Measurements from ENCODE around the gene DDX5. TPM values are rescaled to one million over a fixed set of nuclear protein-coding genes. Genes with fewer than 3 reads are reported as not detected.

DDX5 gene
- 1,000 to 10,000 TPM; 1,033 to 1,200 (median 1,184) TPM for total RNA-seq

DNA sequence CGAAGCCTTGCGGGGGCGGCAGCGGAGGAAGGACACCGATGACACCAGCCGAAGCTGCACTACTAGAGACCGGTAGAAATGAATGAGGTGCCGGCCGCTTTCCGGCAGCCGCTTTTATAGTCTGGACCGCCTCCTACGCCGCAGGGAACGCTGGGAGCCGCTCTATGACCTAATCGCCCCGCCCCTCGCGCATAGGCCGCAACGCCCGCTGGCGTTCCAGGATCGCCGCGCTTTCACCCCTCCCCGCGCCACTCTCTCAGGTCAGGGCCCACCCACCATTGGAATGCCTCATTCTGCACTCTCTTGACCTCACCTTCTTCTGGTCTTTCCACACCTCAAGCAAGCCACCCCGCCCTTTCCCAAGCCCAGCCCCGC is at the start of gene DDX5:
Gene DDX5, minus strand, starts transcription at position 89 of the 375 bp plus-strand sequence. CDS start 170 bp downstream, outside the sequence.
- H3K27me3 Mint-ChIP-seq (ENCODE audit: low read depth), result no peaks in the 10 kb centered on the region
- peak; percentile 99 for DNase-seq
- H3K4me3 Mint-ChIP-seq, result peak within 1 kb of the TSS; percentile 100
- ATAC-seq, result peak; percentile 69 to 71
- peaks cover 52% of the 10 kb centered on the region for H3K36me3 Mint-ChIP-seq (ENCODE audit: insufficient read depth)
- H3K4me1 Mint-ChIP-seq (ENCODE audit: low read depth), result peaks cover 54% of the 10 kb centered on the region
- no peaks in the 10 kb centered on the region for H3K9me3 Mint-ChIP-seq

DNA sequence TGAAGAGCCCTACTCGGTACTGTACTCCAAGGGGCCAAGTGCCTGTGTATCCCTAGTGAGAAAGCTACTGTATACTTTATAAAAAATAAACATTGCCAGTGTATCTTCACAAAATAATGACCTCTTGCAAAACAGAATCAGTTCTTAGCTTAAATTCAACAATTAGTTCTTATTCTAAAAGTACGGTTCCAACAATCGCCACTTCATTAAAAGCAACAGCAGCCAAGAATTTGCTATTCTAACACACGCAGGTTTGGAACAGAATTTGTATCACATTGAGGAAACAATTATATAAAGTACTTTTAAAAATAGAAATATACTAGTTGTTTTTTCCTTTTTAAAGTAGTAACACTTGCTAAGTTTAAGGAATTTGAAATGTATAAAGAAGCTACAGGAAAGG is 49.2 kb upstream of the DDX5 start:
- Mint-ChIP-seq H3K36me3 (ENCODE audit: insufficient read depth) (peaks cover 27% of the 10 kb centered on the region), H3K27me3 (ENCODE audit: low read depth) (no peaks in the 10 kb centered on the region), H3K4me3 (no peak overlapping the region), H3K9me3 (no peaks in the 10 kb centered on the region), H3K4me1 (ENCODE audit: low read depth) (no peaks in the 10 kb centered on the region)
- DNase-seq (no peak), ATAC-seq (no peak)

DNA sequence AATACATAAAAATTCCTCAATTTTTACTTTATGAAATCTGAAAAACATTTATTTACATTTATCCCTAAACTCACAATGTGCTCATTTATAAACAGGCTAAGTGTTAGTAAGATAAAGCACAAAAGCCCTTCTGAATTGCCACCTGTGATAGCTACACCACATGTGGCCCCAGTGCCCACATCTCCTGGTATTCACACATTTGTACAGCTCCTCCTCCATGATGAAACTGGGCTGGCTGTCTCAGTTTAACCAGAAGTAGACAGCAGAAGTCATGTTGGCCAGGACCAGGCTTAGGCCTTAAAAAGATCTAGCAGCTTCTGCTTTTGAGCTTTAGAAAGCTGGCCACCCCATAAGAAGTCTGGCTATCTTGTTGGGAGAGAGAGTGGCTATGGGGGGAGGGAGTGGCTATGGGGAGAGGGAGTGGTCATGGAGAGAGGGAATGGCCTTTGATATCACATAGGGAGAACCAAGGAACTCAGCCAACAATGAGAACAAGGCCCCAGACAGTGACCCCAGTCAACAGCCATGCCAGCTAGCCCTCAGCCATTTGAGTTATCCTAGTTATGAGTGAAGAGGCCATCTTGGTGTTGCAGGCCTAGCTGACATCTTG is 48.0 kb upstream of the DDX5 start:
- Mint-ChIP-seq H3K9me3 (no peaks in the 10 kb centered on the region), H3K27me3 (ENCODE audit: low read depth) (no peaks in the 10 kb centered on the region), H3K36me3 (ENCODE audit: insufficient read depth) (peaks cover 26% of the 10 kb centered on the region), H3K4me3 (no peak overlapping the region), H3K4me1 (ENCODE audit: low read depth) (no peaks in the 10 kb centered on the region)
- ATAC-seq, result no peak
- DNase-seq, result no peak

DNA sequence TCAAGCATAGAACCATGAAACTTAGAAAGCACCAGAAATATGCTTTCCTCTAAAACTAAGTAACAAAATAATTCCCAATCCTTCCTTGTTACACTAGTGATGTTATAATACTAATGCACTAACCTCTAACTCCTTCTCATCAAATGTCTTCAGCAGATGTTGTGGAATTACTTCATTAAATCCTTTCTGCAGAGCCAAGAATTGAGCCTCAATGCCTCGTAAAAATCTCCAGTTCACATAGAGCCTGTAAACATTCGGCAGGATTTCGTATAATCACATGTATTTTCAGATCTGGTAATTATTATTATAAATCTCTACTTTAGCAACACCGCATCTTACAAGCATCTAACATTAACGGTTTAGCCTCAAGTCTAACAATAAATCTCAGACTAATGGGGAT is 45.4 kb upstream of the DDX5 start:
- no peak for ATAC-seq
- H3K4me3 Mint-ChIP-seq, result no peak overlapping the region
- no peaks in the 10 kb centered on the region for H3K27me3 Mint-ChIP-seq (ENCODE audit: low read depth)
- no peak for DNase-seq
- H3K9me3 Mint-ChIP-seq, result no peaks in the 10 kb centered on the region
- H3K4me1 Mint-ChIP-seq (ENCODE audit: low read depth), result no peaks in the 10 kb centered on the region
- peaks cover 24% of the 10 kb centered on the region for H3K36me3 Mint-ChIP-seq (ENCODE audit: insufficient read depth)

DNA sequence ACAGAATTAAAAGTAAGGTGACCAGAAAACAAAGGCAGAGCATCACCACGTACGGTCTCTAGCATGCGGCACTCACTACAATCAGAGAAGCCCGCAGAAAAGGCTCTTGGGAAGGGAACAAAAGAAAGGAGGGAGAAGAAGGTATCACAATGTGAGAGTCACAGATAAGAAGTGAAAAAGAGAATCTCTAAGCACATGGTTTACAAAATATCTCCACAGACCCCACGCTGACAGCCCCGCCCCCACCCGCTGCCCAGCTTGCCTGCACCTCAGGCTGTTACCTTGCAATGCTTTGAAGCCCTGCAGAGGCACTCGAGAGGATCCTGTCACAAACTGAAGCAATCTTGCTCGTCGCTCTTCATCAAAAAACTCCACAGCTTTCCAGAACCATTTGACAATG is 41.2 kb upstream of the DDX5 start:
- no peak for DNase-seq
- no peak for ATAC-seq
- no peaks in the 10 kb centered on the region for H3K4me1 Mint-ChIP-seq (ENCODE audit: low read depth)
- no peak overlapping the region for H3K4me3 Mint-ChIP-seq
- no peaks in the 10 kb centered on the region for H3K27me3 Mint-ChIP-seq (ENCODE audit: low read depth)
- no peaks in the 10 kb centered on the region for H3K9me3 Mint-ChIP-seq
- H3K36me3 Mint-ChIP-seq (ENCODE audit: insufficient read depth), result peaks cover 27% of the 10 kb centered on the region

DNA sequence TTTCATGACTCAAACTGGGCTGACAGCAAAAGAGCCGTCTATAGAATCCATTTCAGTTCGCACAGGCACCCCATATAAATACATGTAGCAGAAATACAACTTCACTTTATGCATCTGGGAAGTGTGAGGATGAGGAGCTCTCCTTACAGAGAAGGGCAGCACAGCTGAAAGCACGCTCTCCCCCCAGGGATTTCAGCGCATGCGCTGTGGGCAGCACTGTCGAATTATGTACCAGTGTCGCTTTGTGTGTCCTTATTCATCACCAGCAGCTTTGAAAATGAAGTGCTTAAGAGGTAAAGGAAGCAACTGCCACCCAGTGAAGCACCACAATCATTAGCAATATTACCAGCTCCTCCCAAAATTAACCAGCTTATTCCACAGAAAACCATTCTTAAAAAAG is 40.6 kb upstream of the DDX5 start:
- ATAC-seq, result no peak
- H3K9me3 Mint-ChIP-seq, result no peaks in the 10 kb centered on the region
- H3K27me3 Mint-ChIP-seq (ENCODE audit: low read depth), result no peaks in the 10 kb centered on the region
- DNase-seq, result no peak
- H3K36me3 Mint-ChIP-seq (ENCODE audit: insufficient read depth), result peaks cover 24% of the 10 kb centered on the region
- H3K4me3 Mint-ChIP-seq, result no peak overlapping the region
- H3K4me1 Mint-ChIP-seq (ENCODE audit: low read depth), result no peaks in the 10 kb centered on the region

DNA sequence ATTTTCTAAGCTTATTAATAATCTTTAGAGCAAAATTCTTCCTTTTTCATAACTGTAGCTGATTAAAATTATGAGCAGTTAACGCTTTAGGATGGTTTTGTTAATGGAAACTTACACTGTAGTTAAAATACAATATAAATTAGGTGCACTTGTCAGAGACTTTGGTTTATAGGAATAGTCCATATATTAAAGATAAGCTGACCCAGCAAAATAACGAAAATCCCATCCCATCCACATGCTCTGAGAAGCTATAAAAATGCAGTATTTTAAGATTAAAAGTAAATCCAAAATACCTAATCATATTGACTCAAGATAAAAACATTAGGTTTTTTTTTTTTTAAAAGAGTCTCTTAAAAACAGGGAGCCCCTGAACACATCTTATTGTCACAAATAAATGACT is 38.7 kb upstream of the DDX5 start:
- Mint-ChIP-seq H3K27me3 (ENCODE audit: low read depth) (no peaks in the 10 kb centered on the region), H3K9me3 (no peaks in the 10 kb centered on the region), H3K4me3 (no peak overlapping the region), H3K36me3 (ENCODE audit: insufficient read depth) (peaks cover 21% of the 10 kb centered on the region), H3K4me1 (ENCODE audit: low read depth) (no peaks in the 10 kb centered on the region)
- ATAC-seq (no peak), DNase-seq (no peak)

DNA sequence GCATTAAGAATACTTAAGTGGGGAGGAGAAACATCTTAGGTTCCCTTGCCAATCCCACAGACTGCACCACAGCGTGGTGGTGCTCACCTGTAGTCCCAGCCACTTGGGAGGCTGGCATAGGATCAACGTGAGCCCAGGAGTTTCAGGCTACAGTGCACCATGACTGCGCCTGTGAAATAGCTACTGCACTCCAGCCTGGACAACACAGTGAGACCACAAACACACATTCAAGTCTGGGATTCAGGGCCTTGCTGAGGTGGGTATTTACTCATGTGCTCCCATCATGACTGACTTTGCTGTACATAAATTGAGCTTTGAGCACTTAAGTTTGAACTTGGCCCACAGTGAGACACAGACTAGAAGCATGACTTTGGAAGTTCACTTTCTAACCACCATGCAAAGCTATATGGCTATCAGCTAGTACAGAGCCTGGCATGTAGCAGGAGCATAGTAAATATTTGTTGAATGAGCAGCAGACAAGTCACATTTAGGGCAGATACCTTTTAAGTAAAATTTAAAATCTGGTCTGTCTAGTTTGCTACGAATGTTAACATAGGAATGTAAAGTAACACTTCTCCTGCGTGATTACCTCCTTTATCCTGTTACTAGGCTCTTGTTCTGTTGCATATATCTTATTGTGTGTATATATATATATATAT is 34.2 kb upstream of the DDX5 start:
- Mint-ChIP-seq H3K4me1 (ENCODE audit: low read depth) (no peaks in the 10 kb centered on the region), H3K36me3 (ENCODE audit: insufficient read depth) (peaks cover 34% of the 10 kb centered on the region), H3K27me3 (ENCODE audit: low read depth) (no peaks in the 10 kb centered on the region), H3K9me3 (no peaks in the 10 kb centered on the region), H3K4me3 (no peak overlapping the region)
- no peak for ATAC-seq
- DNase-seq, result no peak

DNA sequence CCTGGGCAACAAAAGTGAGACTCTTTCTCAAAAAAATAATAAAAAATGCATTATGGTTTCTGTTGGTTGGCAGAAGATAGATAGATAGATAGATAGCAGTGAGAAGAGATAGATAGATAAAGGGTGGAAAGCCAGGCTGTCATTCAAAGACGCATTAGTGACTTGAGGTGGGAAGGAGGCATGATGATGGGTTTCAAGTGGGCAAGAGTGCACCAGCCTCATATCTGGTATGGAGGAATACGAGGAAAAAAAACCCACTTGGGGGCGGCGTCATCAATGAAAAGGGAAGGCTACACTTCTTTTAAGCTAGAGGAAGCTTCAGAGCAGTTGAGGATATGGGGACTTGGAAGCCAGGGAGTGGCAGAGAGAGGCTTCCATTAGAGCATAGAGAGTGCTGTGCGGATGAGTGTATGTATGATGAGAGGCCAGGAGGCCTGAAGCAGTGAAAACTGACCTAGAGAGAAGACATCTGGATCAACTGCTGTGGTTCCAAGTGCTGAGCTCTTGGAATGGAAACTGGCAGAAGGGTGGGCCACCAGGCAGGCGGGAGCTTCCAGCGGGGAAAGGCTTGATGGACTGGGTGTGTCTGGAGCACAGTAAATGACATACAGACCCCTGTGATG is 32.5 kb upstream of the DDX5 start:
- no peak for DNase-seq
- Mint-ChIP-seq H3K36me3 (ENCODE audit: insufficient read depth) (peaks cover 39% of the 10 kb centered on the region), H3K9me3 (no peaks in the 10 kb centered on the region), H3K4me1 (ENCODE audit: low read depth) (no peaks in the 10 kb centered on the region), H3K27me3 (ENCODE audit: low read depth) (no peaks in the 10 kb centered on the region), H3K4me3 (no peak overlapping the region)
- ATAC-seq, result no peak

DNA sequence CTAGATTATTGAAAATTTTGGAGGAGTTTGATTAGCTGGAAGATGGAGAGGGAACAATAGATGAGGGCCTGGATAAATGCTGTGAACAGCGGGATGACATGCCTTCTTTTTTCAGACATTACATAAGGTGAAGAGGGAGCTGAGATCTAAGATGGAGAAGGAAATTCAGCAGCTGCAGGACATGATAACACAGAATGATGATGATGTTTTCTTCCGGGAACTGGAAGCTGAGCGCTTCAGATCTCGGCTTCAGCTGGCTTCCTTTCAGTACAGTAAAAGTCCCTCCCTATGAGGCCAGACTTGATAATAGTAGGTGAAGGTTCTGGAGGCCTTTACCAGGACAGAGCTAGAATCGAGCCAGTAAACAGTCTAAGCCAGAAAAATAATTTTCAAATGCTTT is 31.4 kb upstream of the DDX5 start:
- H3K27me3 Mint-ChIP-seq (ENCODE audit: low read depth), result no peaks in the 10 kb centered on the region
- H3K36me3 Mint-ChIP-seq (ENCODE audit: insufficient read depth), result peaks cover 42% of the 10 kb centered on the region
- no peaks in the 10 kb centered on the region for H3K4me1 Mint-ChIP-seq (ENCODE audit: low read depth)
- H3K4me3 Mint-ChIP-seq, result no peak overlapping the region
- DNase-seq, result no peak
- no peak for ATAC-seq
- H3K9me3 Mint-ChIP-seq, result no peaks in the 10 kb centered on the region

DNA sequence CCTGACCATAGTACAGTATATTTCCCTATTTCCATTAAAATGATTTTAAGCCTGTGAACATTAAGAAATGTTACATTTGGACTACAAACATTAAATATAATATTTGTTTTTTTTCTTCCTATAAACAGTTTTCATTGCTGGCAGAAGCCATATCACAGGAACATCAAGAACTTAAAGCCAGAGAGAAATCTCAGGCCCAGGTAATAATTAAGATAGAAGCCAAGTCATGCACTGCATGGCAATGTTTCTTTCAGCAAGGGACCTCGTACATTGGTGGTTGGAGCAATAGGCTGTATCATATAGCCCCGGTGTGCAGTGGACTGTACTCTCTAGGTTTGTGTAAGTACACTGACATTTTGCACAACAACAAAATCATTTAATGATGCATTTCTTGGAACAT is 30.8 kb upstream of the DDX5 start:
- Mint-ChIP-seq H3K4me3 (no peak overlapping the region), H3K36me3 (ENCODE audit: insufficient read depth) (peaks cover 46% of the 10 kb centered on the region)
- ATAC-seq, result no peak

DNA sequence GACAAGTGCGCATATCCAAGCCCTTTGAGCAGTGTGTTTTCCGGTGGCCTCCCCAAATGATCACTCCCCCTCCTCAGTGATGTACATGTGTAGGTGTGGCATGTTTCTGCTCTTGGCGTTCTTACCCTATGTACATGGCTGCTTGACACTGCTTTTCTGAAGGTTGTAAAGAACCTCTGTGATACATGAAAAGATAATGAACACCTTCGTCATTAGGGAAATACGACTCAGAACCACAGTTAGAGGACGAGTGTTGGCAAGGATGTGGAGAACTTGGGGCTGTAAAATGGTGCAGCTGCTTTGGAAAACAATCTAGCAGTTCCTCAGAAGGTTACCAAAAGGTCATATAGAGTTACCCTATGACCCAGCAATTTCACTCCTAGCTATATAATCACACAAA is 29.3 kb upstream of the DDX5 start:
- ATAC-seq (no peak), DNase-seq (no peak)
- Mint-ChIP-seq H3K4me1 (ENCODE audit: low read depth) (no peaks in the 10 kb centered on the region), H3K9me3 (no peaks in the 10 kb centered on the region), H3K27me3 (ENCODE audit: low read depth) (no peaks in the 10 kb centered on the region), H3K4me3 (no peak overlapping the region), H3K36me3 (ENCODE audit: insufficient read depth) (peaks cover 55% of the 10 kb centered on the region)

More for the DNA sequence above, 30.8 kb upstream of the DDX5 start:
- DNase-seq, result no peak
- Mint-ChIP-seq H3K27me3 (ENCODE audit: low read depth) (no peaks in the 10 kb centered on the region), H3K9me3 (no peaks in the 10 kb centered on the region), H3K4me1 (ENCODE audit: low read depth) (no peaks in the 10 kb centered on the region)

DNA sequence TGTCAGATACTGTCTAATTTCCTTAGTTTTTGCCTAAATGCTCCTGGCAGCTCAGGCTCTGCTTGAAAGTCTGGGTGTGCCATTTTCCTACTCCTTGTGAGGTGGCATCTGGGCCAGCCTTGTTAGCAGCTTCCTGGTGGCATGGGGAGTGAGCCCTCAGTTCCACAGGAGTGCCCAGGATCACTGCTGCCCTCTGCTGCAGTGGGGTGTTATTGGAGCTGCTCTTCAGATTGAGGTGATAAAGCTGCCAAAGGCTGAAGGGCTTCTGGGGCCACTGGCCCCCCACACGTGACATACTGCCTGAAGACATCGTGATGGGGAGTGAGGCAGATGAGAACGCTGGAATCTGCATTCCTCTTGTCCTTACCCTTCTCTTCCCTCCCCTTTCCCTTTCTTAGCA is 28.1 kb upstream of the DDX5 start:
- no peak for ATAC-seq
- H3K27me3 Mint-ChIP-seq (ENCODE audit: low read depth), result no peaks in the 10 kb centered on the region

DNA sequence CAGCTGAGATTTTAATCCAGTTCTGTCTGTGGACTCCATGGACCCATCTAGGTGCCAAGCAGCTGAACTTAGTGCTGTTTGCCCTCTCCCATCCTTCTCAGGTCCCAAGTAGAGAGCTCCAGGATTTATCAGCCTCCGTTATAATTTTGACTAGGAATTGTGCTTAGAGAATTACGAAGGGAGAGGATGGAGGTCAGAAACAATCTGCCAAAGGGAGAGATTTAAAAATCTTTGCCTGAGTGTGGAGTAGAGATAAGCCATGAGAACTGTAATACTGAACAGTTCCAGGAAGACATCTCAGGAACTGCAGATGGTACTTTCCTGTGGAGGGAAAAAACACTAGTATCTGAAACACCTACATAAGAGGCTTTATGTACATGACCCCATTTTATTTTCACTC is 27.7 kb upstream of the DDX5 start:
- Mint-ChIP-seq H3K9me3 (no peaks in the 10 kb centered on the region), H3K36me3 (ENCODE audit: insufficient read depth) (peaks cover 66% of the 10 kb centered on the region), H3K4me1 (ENCODE audit: low read depth) (no peaks in the 10 kb centered on the region), H3K27me3 (ENCODE audit: low read depth) (no peaks in the 10 kb centered on the region), H3K4me3 (no peak overlapping the region)
- DNase-seq, result no peak
- no peak for ATAC-seq

More for the DNA sequence above, 28.1 kb upstream of the DDX5 start:
- DNase-seq, result no peak
- Mint-ChIP-seq H3K4me3 (no peak overlapping the region), H3K36me3 (ENCODE audit: insufficient read depth) (peaks cover 64% of the 10 kb centered on the region), H3K4me1 (ENCODE audit: low read depth) (no peaks in the 10 kb centered on the region), H3K9me3 (no peaks in the 10 kb centered on the region)

DNA sequence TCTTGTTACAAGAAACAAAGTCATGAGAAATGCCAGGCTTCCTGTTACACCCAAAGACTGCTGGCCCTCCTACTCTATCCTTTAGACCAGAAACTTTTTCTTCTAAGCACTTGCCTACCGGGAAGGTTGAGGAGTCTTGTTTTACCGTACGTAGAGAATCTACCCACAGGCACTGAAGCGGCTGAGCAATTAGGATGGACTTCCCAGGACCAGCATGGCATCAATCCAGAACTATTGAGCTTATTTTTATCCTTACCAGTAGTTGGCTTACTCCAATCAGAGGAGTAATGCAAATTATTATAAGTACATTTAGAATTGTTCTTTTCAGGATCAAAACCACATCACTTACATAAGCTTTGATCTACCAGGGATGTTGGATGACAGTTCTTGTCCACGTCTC is 26.3 kb upstream of the DDX5 start:
- H3K27me3 Mint-ChIP-seq (ENCODE audit: low read depth), result no peaks in the 10 kb centered on the region
- H3K9me3 Mint-ChIP-seq, result no peaks in the 10 kb centered on the region
- no peaks in the 10 kb centered on the region for H3K4me1 Mint-ChIP-seq (ENCODE audit: low read depth)
- H3K36me3 Mint-ChIP-seq (ENCODE audit: insufficient read depth), result peaks cover 67% of the 10 kb centered on the region
- ATAC-seq (no peak), DNase-seq (no peak)
- no peak overlapping the region for H3K4me3 Mint-ChIP-seq

Data from activated T-cell treated with anti-CD3 and anti-CD28 coated beads, Interleukin-2, amount 50 U/mL, for 4 hours (primary cell).